Measurements from ENCODE around the gene FANCM. TPM values are rescaled to one million over a fixed set of nuclear protein-coding genes. Genes with fewer than 3 reads are reported as not detected.
A peak's percentile ranks its signal among the peaks of the same experiment; 100 is the strongest.
"Not testable (repeated sequence)": the region's sequence is repeated elsewhere in the genome, so short reads cannot be mapped to it uniquely, and the experiment has no call there.

Gene FANCM
- total RNA-seq, 2 experiments from 2014 or later: 15.8 to 17.0 TPM

DNA sequence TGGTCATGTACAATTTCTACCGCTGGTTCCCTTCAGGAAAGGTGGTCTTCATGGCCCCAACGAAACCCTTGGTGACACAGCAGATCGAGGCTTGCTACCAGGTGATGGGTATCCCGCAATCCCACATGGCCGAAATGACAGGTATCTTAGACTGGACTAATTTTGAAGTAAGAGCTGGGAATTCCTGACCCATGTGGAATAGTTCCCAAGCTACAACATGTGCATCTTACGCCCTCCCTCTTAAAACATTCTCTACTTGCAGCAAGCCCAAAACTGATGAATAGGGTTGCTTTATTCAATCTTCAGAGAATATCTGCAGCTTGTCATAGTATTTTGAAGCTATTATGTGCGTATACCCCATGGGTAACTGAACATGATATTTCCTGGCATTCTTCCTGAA is 669 bp downstream of the FANCM start:
- peak overlapping the region; percentile 99 for H3K4me3 Mint-ChIP-seq
- peaks cover 27% of the 10 kb centered on the region for H3K4me1 Mint-ChIP-seq (ENCODE audit: low read depth)
- POLR2A ChIA-PET: interaction anchor here (0.7 to 2.1 kb wide), 9 partner anchors 8 to 175 kb away, joined by 3 to 8 read pairs (median 3); partner anchors contain the start of genes KLHL28 and PRPF39
- no peaks in the 10 kb centered on the region for H3K9me3 Mint-ChIP-seq
- CTCF ChIA-PET: interaction anchor here (1.3 to 1.8 kb wide), 2 partner anchors 24 to 132 kb away, joined by 3 to 8 read pairs; no protein-coding TSS in a partner anchor
- H3K36me3 Mint-ChIP-seq (ENCODE audit: low read depth): peaks cover 15% of the 10 kb centered on the region
- TF ChIP-seq, protein P1, sequence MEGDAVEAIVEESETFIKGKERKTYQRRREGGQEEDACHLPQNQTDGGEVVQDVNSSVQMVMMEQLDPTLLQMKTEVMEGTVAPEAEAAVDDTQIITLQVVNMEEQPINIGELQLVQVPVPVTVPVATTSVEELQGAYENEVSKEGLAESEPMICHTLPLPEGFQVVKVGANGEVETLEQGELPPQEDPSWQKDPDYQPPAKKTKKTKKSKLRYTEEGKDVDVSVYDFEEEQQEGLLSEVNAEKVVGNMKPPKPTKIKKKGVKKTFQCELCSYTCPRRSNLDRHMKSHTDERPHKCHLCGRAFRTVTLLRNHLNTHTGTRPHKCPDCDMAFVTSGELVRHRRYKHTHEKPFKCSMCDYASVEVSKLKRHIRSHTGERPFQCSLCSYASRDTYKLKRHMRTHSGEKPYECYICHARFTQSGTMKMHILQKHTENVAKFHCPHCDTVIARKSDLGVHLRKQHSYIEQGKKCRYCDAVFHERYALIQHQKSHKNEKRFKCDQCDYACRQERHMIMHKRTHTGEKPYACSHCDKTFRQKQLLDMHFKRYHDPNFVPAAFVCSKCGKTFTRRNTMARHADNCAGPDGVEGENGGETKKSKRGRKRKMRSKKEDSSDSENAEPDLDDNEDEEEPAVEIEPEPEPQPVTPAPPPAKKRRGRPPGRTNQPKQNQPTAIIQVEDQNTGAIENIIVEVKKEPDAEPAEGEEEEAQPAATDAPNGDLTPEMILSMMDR (IDR thresholded peaks at IDR 0.05): no peak
- no peak for ATAC-seq
- DNase-seq: no peak
- H3K27ac Mint-ChIP-seq: peak overlapping the region; percentile 98
- intact Hi-C loops (cut with micrococcal nuclease): loop anchor here (5.0 kb wide), 1 partner anchor 116 kb away; the partner anchor contains the start of gene MIS18BP1
- H3K27me3 Mint-ChIP-seq: no peaks in the 10 kb centered on the region

DNA sequence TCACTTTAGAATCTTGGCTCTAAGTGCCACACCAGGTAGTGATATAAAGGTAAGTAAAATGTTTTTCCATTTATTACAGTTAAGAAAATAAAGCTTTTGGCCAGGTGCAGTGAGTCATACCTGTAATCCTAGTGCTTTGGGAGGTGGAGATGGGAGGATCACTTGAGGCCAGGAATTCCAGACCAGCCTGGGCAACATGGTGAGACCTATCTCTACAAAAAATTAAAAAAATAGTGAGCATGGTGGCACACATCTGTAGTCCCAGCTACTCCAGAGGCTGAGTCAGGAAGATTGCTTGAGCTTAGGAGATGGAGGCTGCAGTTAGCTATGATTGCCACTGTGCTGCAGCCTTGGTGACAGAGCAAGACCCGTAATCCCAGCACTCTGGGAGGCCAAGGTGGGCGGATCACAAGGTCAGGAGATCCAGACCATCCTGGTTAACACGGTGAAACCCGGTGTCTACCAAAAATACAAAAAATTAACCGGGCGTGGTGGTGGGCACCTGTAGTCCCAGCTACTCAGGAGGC is 5.0 kb downstream of the FANCM start:
- intact Hi-C loops (cut with micrococcal nuclease): no loop called here
- H3K4me3 Mint-ChIP-seq: no peak overlapping the region
- TF ChIP-seq, protein P1 (IDR thresholded peaks at IDR 0.05): no peak
- CTCF ChIA-PET: interaction anchor here (1.0 kb wide), 1 partner anchor 128 kb away, joined by 3 read pairs; no protein-coding TSS in a partner anchor
- H3K27ac Mint-ChIP-seq: no peak overlapping the region
- H3K27me3 Mint-ChIP-seq: no peaks in the 10 kb centered on the region
- H3K36me3 Mint-ChIP-seq (ENCODE audit: low read depth): peaks cover 21% of the 10 kb centered on the region
- H3K4me1 Mint-ChIP-seq (ENCODE audit: low read depth): peaks cover 24% of the 10 kb centered on the region
- H3K9me3 Mint-ChIP-seq: no peaks in the 10 kb centered on the region
- ATAC-seq: no peak
- POLR2A ChIA-PET: no interaction called here
- no peak for DNase-seq

DNA sequence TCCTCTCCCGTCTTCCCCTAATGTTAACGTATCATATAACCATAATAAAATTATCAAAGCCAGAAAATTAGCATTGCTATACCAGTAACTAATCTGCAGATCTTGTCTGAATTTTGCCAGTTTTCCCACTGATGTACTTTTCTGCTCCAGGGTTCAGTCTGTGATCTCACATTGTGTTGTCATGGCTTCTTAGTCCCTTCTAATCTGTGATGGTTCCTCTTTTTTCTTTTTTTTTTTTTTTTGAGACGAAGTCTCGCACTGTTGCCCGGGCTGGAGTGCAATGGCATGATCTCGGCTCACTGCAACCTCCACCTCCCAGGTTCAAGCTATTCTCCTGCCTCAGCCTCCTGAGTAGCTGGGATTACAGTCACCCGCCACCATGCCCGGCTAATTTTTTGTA is 6.4 kb downstream of the FANCM start:
- H3K4me3 Mint-ChIP-seq; CTCF ChIA-PET; H3K27me3 Mint-ChIP-seq; DNase-seq; ATAC-seq; POLR2A ChIA-PET; H3K9me3 Mint-ChIP-seq; intact Hi-C loops (cut with micrococcal nuclease); H3K27ac Mint-ChIP-seq: not testable (repeated sequence)
- peaks cover 24% of the 10 kb centered on the region for H3K36me3 Mint-ChIP-seq (ENCODE audit: low read depth)
- peaks cover 23% of the 10 kb centered on the region for H3K4me1 Mint-ChIP-seq (ENCODE audit: low read depth)

DNA sequence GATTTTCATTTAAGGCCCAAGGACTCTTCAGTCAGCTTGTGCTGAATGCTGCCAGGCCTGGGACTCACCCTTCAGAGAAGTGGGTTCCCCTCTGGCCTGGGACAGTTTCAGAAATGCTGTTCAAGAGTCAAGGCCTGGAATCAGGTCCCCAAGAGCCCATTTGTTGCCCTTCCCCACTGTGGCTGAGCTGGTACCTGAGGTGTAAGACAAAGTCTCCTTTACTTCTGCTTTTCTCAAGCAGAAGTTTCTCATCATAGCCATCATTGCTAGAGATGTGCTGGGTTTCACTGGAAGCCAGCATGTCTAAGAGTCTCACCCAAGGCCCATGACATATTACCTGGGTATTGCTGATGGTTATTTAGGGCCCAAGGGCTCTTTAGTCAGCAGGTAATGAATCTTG is 8.9 kb downstream of the FANCM start:
- intact Hi-C loops (cut with micrococcal nuclease): no loop called here
- Mint-ChIP-seq H3K27ac (no peak overlapping the region), H3K36me3 (ENCODE audit: low read depth) (peaks cover 22% of the 10 kb centered on the region), H3K9me3 (no peaks in the 10 kb centered on the region), H3K27me3 (no peaks in the 10 kb centered on the region), H3K4me1 (ENCODE audit: low read depth) (peaks cover 7% of the 10 kb centered on the region), H3K4me3 (no peak overlapping the region)
- TF ChIP-seq, protein P1 (IDR thresholded peaks at IDR 0.05): no peak
- DNase-seq: no peak
- ChIA-PET CTCF (interaction anchor here (0.6 kb wide), 1 partner anchor 277 kb away, joined by 3 read pairs; no protein-coding TSS in a partner anchor), POLR2A (interaction anchor here (0.7 kb wide), 1 partner anchor 9 kb away, joined by 3 read pairs; the partner anchor contains the start of gene FANCM)
- no peak for ATAC-seq

DNA sequence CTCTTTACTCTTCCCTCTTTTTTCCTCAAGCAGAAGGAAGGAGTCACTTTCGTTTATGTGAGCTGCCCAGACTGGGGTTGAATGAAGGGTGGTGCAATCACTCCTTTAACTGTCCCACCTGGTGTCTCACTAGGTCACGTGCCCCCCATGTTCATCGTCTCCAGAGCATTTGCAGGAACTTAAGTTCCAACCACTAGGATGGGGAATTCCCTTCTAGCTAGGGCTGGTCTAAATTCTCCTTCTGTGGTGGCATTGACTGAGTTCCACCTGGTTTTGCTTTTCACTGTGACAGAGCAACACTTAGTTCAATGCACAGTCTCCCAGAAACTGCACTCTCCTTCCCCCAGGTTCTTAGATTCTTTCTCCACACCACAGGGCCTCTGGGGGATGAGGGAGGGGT is 9.5 kb downstream of the FANCM start:
- Mint-ChIP-seq H3K27ac (no peak overlapping the region), H3K4me3 (no peak overlapping the region), H3K9me3 (no peaks in the 10 kb centered on the region), H3K36me3 (ENCODE audit: low read depth) (peaks cover 22% of the 10 kb centered on the region), H3K4me1 (ENCODE audit: low read depth) (peaks cover 4% of the 10 kb centered on the region), H3K27me3 (no peaks in the 10 kb centered on the region)
- CTCF ChIA-PET: no interaction called here
- POLR2A ChIA-PET: no interaction called here
- no peak for DNase-seq
- intact Hi-C loops (cut with micrococcal nuclease): no loop called here
- ATAC-seq: no peak
- TF ChIP-seq, protein P1 (IDR thresholded peaks at IDR 0.05): no peak

Data from activated CD8-positive, alpha-beta T cell treated with anti-CD3 and anti-CD28 coated beads for 36 hours (primary cell).